T-helper 2 cell treated with Interferon-gamma antibody and Interleukin-4, amounts not matched to agents 100 ng/mL and 5 ng/mL, for 36 hours (primary cell): ENCODE measurements around the gene RHBDD1. TPM values are rescaled to one million over a fixed set of nuclear protein-coding genes. Genes with fewer than 3 reads are reported as not detected.

Experiments
- intact Hi-C: fragments of 100-400 bp; cut with micrococcal nuclease; formaldehyde crosslinking; loops from one replicate; pipeline ENCODE4 v1.15.1; 2023
- total RNA-seq: library from RNA; stranded (reverse); gene quantifications from 2 replicates; pipeline ENCODE4 v1.2.3, GENCODE V29; 2022

Gene RHBDD1
- total RNA-seq, 1 donor from 2014 or later, result 33.3 TPM

DNA sequence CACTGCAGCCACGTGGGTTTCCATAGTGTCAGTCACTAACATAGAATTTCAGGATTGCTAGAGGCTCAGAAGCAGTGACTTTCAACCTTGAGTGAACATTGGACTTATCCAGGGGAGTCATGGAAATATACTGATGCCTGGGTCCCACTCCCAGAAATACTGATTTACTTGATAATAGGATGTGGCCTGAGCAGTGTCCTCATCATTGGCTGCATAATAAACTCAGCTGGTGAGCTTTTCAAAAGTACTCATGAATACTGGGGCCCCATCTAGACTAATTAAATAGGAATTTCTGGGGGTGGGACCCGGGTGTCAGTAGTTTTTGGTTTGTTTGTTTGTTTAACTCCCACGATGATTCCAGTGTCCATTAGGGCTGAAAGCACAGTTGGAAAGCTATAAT is 186.8 kb downstream of the RHBDD1 start:
- intact Hi-C loops, result no loop called here

GRCh38 chr2:227025510-227025909 is 189.7 kb downstream of the RHBDD1 start:
- intact Hi-C loops, result no loop called here

DNA sequence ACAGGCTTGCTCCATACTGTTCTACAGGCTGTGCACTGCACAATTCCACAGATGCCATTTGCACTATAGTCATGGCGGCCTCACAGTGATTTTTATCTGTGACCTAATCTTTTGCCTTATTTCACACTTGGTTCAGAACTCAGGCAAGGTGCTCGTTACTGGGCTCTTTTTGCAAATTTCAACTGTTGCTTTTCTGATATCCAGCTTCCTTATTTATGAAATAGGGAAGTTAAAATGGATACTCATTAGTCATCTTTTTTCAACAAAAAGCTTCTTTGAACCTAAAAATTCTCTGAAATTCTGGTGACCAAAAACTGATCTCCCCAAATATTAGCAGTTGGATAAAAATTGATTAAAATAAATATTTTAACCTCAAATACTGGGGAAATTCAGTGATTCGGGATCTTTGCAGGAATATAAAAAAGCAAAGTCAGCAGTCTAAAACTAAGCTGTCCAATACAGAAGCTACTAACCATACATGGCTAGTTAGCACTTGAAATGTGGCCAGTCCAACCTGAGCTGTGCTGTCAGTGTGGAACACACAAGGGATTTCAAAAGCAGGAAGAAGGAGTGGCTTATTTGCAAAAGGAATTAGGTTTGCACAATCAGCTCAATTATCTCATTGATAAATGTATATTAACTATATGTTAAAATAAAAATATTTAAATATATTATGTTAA is 193.7 kb downstream of the RHBDD1 start:
- intact Hi-C loops, result loop anchor here (5.0 kb wide), 1 partner anchor 78 kb away; no protein-coding TSS in a partner anchor

- intact Hi-C loops, result loop anchor here (5.0 kb wide), 1 partner anchor 77 kb away; no protein-coding TSS in a partner anchor
These were observed 194.9 kb downstream of the RHBDD1 start for GRCh38 chr2:227030789-227031188.

DNA sequence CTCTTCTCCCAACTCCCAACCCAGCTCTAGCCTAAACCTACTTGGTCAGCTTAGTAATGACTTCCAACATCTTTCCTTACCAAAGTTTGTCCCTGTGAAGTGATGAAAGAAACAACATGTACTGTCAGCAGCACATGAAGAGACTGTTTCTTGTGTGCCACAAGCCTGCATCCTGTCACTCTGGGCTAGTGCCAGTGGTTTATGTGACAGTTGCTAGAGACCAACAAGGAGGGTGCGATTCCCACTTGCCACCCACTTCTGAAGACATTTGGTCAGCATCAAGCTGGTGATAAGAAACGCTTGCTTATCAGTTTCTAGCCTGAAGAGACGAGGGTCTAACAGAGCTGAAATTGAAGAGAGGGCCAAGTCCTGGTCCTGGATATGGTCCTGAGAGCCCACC is 195.5 kb downstream of the RHBDD1 start:
- intact Hi-C loops, result loop anchor here (5.0 kb wide), 1 partner anchor 76 kb away; no protein-coding TSS in a partner anchor

DNA sequence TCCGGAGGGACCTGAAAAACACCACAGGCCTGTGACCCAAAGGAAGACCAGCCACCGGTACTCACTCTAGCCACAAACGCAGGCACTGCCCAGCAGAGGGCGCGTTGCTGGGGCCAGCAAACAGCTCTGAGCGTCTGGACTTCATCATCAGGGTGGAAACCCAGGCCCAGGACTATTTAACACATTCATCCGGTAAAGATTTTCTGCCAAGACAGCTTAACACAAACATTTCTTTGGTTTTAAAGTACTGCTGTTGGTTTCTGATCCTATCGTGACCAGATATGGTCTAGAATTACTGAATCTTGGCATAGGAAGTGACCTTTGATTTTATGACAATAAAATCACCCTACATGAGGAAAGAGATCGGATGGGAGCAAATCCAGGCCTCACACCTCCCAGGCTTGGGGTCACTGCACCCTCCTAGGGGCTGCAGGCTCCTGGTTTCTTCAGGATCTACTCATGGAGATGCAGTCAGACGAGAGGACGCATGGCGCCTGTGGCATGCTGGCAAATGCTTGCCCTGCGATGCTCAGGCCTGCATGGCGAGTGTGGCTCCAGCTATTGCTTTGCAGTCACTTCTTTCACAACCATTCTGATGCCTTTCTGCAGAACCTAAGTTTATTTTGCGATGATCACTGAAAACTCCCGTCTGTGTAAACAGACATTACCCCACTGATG is 197.8 kb downstream of the RHBDD1 start:
- intact Hi-C loops, result loop anchor here (5.0 kb wide), 1 partner anchor 74 kb away; no protein-coding TSS in a partner anchor

DNA sequence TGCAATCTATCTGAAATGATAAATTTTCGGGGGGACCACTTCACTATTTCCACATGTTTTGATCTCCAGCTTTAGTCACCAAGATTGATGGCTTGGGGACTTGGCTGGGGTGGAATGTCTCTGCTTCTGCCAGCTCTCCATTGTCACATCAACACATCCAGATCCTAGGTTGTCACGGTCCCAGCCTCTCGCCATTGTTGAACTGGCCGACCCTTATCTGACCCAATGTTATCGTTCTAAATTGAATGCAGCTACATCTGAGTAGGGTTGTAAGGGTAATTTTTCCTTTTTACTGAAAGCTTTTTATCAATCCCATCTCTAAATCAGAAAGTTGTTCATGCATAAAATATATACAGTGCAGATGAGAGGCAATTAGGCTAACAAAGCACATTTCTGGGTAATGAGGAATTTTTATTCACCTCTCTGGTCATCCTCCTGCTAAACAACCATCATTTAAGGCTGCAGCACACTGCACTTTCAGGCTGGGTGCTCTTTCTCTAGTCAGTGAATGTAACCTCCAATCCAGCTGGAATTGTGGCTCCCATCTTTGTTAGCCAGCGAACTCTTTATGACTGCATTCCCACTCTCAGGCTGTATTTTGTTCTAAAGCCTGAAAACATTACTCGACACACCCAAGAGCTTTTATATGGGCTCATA is 200.0 kb downstream of the RHBDD1 start:
- intact Hi-C loops, result no loop called here

DNA sequence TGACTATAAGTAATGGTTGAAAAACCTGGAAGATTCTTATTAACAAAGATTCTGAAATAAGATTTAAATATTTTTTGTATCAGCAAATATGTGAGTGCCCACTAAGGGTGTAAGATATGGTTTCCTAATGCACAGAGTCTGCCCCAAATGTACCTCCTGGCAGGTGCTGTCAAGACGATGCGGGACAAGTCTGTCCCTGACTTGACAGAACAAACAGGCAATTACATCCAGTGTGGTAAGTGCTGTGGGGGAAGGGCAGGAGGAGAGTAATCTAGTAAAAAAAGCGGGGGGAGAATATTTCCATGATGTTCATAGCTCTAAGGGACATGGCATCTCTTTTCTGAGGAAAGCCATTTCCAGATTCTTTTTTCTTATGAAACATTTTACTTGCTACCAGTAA is 200.7 kb downstream of the RHBDD1 start:
- intact Hi-C loops, result no loop called here

DNA sequence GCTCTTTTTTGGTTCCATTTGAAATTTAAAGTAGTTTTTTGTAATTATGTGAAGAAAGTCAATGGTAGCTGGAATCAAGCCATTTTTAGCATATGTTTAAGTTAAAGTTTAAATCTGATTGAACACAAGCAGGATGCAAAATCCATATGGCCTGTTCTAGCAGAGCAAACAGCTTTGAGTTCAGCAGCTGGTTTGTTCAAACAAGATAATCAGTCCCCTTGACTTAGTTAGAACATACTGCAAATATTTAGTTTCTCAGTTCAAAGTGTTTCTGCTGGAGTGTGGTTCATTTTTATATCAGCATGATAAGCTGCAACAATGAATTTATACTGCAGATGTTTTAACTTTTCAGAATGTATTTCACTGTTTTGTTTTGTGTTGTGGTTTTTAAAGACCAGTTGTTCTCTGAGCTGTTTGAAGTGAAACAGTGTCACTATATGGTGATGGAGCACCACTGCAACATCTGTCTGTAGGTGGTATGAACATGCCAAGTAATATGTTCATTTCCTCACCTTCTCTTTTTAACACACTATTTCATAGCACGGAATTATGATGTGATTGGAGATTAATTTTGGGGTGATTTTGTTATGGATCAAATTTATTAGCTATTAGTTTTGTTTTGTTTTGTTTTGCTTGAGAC is 202.8 kb downstream of the RHBDD1 start:
- intact Hi-C loops, result no loop called here

DNA sequence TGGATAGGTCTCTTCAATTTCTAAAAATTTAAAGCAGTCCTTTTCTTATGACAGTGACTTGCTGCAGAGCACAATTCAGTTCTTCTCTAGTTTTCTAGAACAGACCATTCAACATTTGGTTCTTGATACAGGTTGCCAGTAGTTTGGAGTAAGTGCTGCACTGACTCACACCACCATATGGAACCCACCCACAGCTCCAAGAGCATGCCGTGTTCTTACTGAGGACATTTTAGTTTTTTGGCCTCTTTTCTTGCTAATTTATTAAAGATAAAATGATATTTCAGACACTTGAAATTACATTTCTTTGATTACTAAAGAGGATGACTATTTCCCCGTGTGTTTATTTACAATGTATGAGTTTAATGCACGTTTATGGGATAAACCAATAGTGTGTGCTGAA is 208.1 kb downstream of the RHBDD1 start:
- intact Hi-C loops, result no loop called here

Other genes with a start within 250 kb of the RHBDD1 start
- 1.8 and 1.9 TPM in 2 replicates for gene IRS1, start 36.2 kb upstream of the RHBDD1 start, total RNA-seq